WTC11 (cell line): ENCODE results near the gene OGFOD3. TPM values are rescaled to one million over a fixed set of nuclear protein-coding genes. Genes with fewer than 3 reads are reported as not detected.
"Not testable (repeated sequence)": the region's sequence is repeated elsewhere in the genome, so short reads cannot be mapped to it uniquely, and the experiment has no call there.

Experiments used
- ATAC-seq: fragments of 200-7000 bp; cut with Tn5 transposase; 2 replicates; pipeline ENCODE4 v1.10.0; 2021; ENCODE audit warnings: mild to moderate bottlenecking, moderate library complexity
- CTCF ChIA-PET: fragments of 300-600 bp; sonication (Branson Sonifier 250); formaldehyde crosslinking; loops from one replicate; lab custom pipeline; 2021; ENCODE audit warnings: antibody characterized with exemption; lab: Charles Lee
- POLR2A ChIA-PET: fragments of 350-600 bp; sonication (Branson Sonifier 250); formaldehyde crosslinking; loops from one replicate; lab custom pipeline; 2021; ENCODE audit warnings: antibody characterized with exemption; lab: Charles Lee
- DNase-seq: peaks from one replicate; pipeline ENCODE4 v3.0.0; 2021; ENCODE audit warnings: low spot score
- H3K27ac Mint-ChIP-seq: 2 replicates; pipeline ENCODE4 v1.8.0; 2021; ENCODE audit warnings: mixed read lengths
- H3K27me3 Mint-ChIP-seq: 2 replicates; pipeline ENCODE4 v1.8.0; 2021; ENCODE audit warnings: low read depth, mild to moderate bottlenecking, moderate library complexity, mixed read lengths
- H3K36me3 Mint-ChIP-seq: 2 replicates; pipeline ENCODE4 v1.8.0; 2021; ENCODE audit warnings: mixed read lengths
- H3K4me1 Mint-ChIP-seq: 2 replicates; pipeline ENCODE4 v1.8.0; 2022; ENCODE audit warnings: mixed read lengths
- H3K4me3 Mint-ChIP-seq: 2 replicates; pipeline ENCODE4 v1.8.0; 2021; ENCODE audit warnings: mild to moderate bottlenecking, moderate library complexity, mixed read lengths
- H3K9me3 Mint-ChIP-seq: 2 replicates; pipeline ENCODE4 v1.8.0; 2021; ENCODE audit warnings: mixed read lengths
- ARID4B ChIP-seq: sonication (generic); formaldehyde crosslinking; IDR thresholded peaks from 2 replicates; pipeline ENCODE4 v1.8.0; 2023; ENCODE audit warnings: missing genetic modification reagents, mild to moderate bottlenecking, borderline replicate concordance
- ATF2 ChIP-seq: sonication (generic); formaldehyde crosslinking; IDR thresholded peaks from 2 replicates; pipeline ENCODE4 v1.8.1; 2022; ENCODE audit warnings: low read depth, missing genetic modification reagents, borderline replicate concordance
- CREM ChIP-seq: sonication (generic); formaldehyde crosslinking; IDR thresholded peaks from 2 replicates; pipeline ENCODE4 v1.8.1; 2022; ENCODE audit warnings: mild to moderate bottlenecking, missing genetic modification reagents, moderate library complexity
- E2F4 ChIP-seq: sonication (generic); formaldehyde crosslinking; IDR thresholded peaks from 2 replicates; pipeline ENCODE4 v1.8.1; 2022; ENCODE audit warnings: low read depth, mild to moderate bottlenecking, moderate library complexity, missing genetic modification reagents, borderline replicate concordance
- EMX1 ChIP-seq: fragments of 250-450 bp; sonication (Bioruptor Pico); IDR thresholded peaks from 2 replicates; pipeline ENCODE4 v1.8.0; 2021; ENCODE audit warnings: mild to moderate bottlenecking
- MXD4 ChIP-seq: fragments of 250-450 bp; sonication (Bioruptor Pico); IDR thresholded peaks from 2 replicates; pipeline ENCODE4 v1.8.0; 2021; ENCODE audit warnings: mild to moderate bottlenecking, moderate library complexity, borderline replicate concordance
- NFYB ChIP-seq: sonication (generic); formaldehyde crosslinking; conservative IDR thresholded peaks from 2 replicates; pipeline ENCODE4 v1.8.0; 2022; ENCODE audit warnings: low read depth, missing genetic modification reagents
- SMAD4 ChIP-seq: sonication (generic); formaldehyde crosslinking; IDR thresholded peaks from 2 replicates; pipeline ENCODE4 v1.8.0; 2022; ENCODE audit warnings: mild to moderate bottlenecking, missing genetic modification reagents
- ZNF416 ChIP-seq: fragments of 250-450 bp; sonication (Bioruptor Pico); IDR thresholded peaks from 2 replicates; pipeline ENCODE4 v1.9.0; 2021; ENCODE audit warnings: mild to moderate bottlenecking, inconsistent platforms
- ZNF425 ChIP-seq: fragments of 250-450 bp; sonication (Bioruptor Pico); conservative IDR thresholded peaks from 2 replicates; pipeline ENCODE4 v1.9.0; 2021; ENCODE audit warnings: mild to moderate bottlenecking
- ZNF671 ChIP-seq: fragments of 250-450 bp; sonication (Bioruptor Pico); IDR thresholded peaks from 2 replicates; pipeline ENCODE4 v1.8.0; 2021; ENCODE audit warnings: mild to moderate bottlenecking
- total RNA-seq: library from RNA; stranded (reverse); gene quantifications from 3 replicates; pipeline ENCODE4 v1.2.3, GENCODE V29; 2021

OGFOD3 gene
- total RNA-seq, 1 experiment from 2014 or later: 20.4 TPM

GRCh38 chr17:82377924-82378740, 40.3 kb downstream of the OGFOD3 start:
- peaks cover 32% of the 10 kb centered on the region for H3K27me3 Mint-ChIP-seq
- POLR2A ChIA-PET: interaction anchor here (0.6 kb wide), 1 partner anchor 324 kb away, joined by 3 read pairs; no protein-coding TSS in a partner anchor
- CTCF ChIA-PET: interaction anchor here (1.1 kb wide), 1 partner anchor 143 kb away, joined by 3 read pairs; no protein-coding TSS in a partner anchor

GRCh38 chr17:82377294-82377693, 41.1 kb downstream of the OGFOD3 start:
- H3K36me3 Mint-ChIP-seq, H3K27ac Mint-ChIP-seq, H3K9me3 Mint-ChIP-seq, CTCF ChIA-PET, DNase-seq, H3K4me1 Mint-ChIP-seq, ATAC-seq, H3K4me3 Mint-ChIP-seq: not testable (repeated sequence)
- peaks cover 40% of the 10 kb centered on the region for H3K27me3 Mint-ChIP-seq
- POLR2A ChIA-PET: interaction anchor here (0.6 kb wide), 1 partner anchor 323 kb away, joined by 3 read pairs; no protein-coding TSS in a partner anchor

More at GRCh38 chr17:82377924-82378740, 40.3 kb downstream of the OGFOD3 start:
- Mint-ChIP-seq H3K4me1 (no peaks in the 10 kb centered on the region), H3K4me3 (no peak overlapping the region), H3K9me3 (no peaks in the 10 kb centered on the region)
- ATAC-seq: no peak
- TF ChIP-seq ZNF416 (CRISPR knock-in tag): no peak
- TF ChIP-seq NFYB (CRISPR knock-in tag): no peak
- no peak for TF ChIP-seq ZNF671 (CRISPR knock-in tag)
- no peak for TF ChIP-seq ARID4B
- TF ChIP-seq EMX1 (CRISPR knock-in tag): no peak
- TF ChIP-seq CREM (CRISPR knock-in tag): no peak
- TF ChIP-seq SMAD4 (CRISPR knock-in tag): no peak
- no peak for TF ChIP-seq E2F4 (CRISPR knock-in tag)
- TF ChIP-seq ATF2 (CRISPR knock-in tag): no peak
- no peak for TF ChIP-seq MXD4 (CRISPR knock-in tag)
- no peak for TF ChIP-seq ZNF425
- TF ChIP-seq, all 79 proteins: peak for 0
- no peak for DNase-seq
- Mint-ChIP-seq H3K27ac (no peak overlapping the region), H3K36me3 (no peaks in the 10 kb centered on the region)
